GM12878 (cell line): ENCODE data around the gene RAD51. TPM values are rescaled to one million over a fixed set of nuclear protein-coding genes. Genes with fewer than 3 reads are reported as not detected.

ENCODE experiments used
- ATAC-seq: fragments of 200-7000 bp; cut with Tn5 transposase; 3 replicates; pipeline ENCODE4 v1.9.1; 2020; ENCODE audit warnings: mild to moderate bottlenecking, moderate library complexity
- BruUV-seq: library from RNA; stranded (reverse); fragments of 400-500 nt; replicated peaks from 2 replicates; lab custom pipeline; 2021; lab: Mats Ljungman, UMichigan
- CTCF ChIA-PET: fragments of 300-600 bp; sonication (Branson Sonifier 250); formaldehyde crosslinking; extraction: SDS; loops from one replicate; lab custom pipeline; 2021; ENCODE audit warnings: inconsistent platforms; lab: Yijun Ruan, JAX
- POLR2A ChIA-PET: fragments of 350-600 bp; formaldehyde crosslinking; extraction: SDS; loops from one replicate; lab custom pipeline; 2021; ENCODE audit warnings: inconsistent platforms; lab: Charles Lee
- RAD21 ChIA-PET: fragments of 300-600 bp; sonication (Branson Sonifier 250); formaldehyde crosslinking; loops from one replicate; lab custom pipeline; 2023; ENCODE audit warnings: antibody characterized with exemption; ENCODE audit not compliant: unreplicated experiment; lab: Charles Lee
- SMC1A ChIA-PET: fragments of 300-600 bp; sonication (Branson Sonifier 250); formaldehyde crosslinking; loops from one replicate; lab custom pipeline; 2023; ENCODE audit not compliant: unreplicated experiment, uncharacterized antibody; lab: Charles Lee
- DNase-seq: peaks from one replicate; pipeline ENCODE4 v3.0.0-alpha.2; 2011; ENCODE audit warnings: low read depth, low spot score
- FAIRE-seq: peaks from 3 replicates; lab custom pipeline; 2011; peaks lifted over from hg19 to GRCh38; lab: Jason Lieb, UNC
- H2AFZ ChIP-seq: 2 replicates; pipeline ENCODE4 v1.6.0; 2011; ENCODE audit warnings: low read depth, low read length, control low read depth; ENCODE audit not compliant: control insufficient read depth
- H3K27ac ChIP-seq: 2 replicates; pipeline ENCODE4 v1.5.1; 2011; ENCODE audit warnings: control low read depth; ENCODE audit not compliant: control insufficient read depth, insufficient read depth
- H3K27me3 ChIP-seq, 2 experiments: replicated peaks in 1 of 2; 2 replicates each; pipeline versions ENCODE4 v1.6.0 to v1.6.1; 2011; ENCODE audit warnings: low read length in 1 of 2; ENCODE audit not compliant: control insufficient read depth in 2 of 2, insufficient read depth in 2 of 2
- H3K36me3 ChIP-seq, 2 experiments: 2 replicates each; pipeline ENCODE4 v1.5.1; 2011; ENCODE audit warnings: low read length in 1 of 2; ENCODE audit not compliant: control insufficient read depth in 2 of 2, insufficient read depth in 2 of 2
- H3K4me1 ChIP-seq: 2 replicates; pipeline ENCODE4 v1.6.1; 2011; ENCODE audit warnings: mild to moderate bottlenecking, low read length, moderate library complexity, mixed read lengths; ENCODE audit not compliant: control insufficient read depth, insufficient read depth
- H3K4me2 ChIP-seq: 2 replicates; pipeline ENCODE4 v1.6.0; 2011; ENCODE audit warnings: control low read depth; ENCODE audit not compliant: control insufficient read depth, insufficient read depth
- H3K4me3 ChIP-seq: fragments of 200-600 bp; sonication (generic); 2 replicates; pipeline ENCODE4 v1.5.1; 2016
- H3K79me2 ChIP-seq: 2 replicates; pipeline ENCODE4 v1.6.0; 2011; ENCODE audit warnings: low read length; ENCODE audit not compliant: control insufficient read depth, insufficient read depth
- H3K9ac ChIP-seq: 2 replicates; pipeline ENCODE4 v1.8.0; 2011; ENCODE audit warnings: low read length, control low read depth, mixed read lengths; ENCODE audit not compliant: control insufficient read depth, insufficient read depth
- H3K9me3 ChIP-seq: replicated peaks from 3 replicates; pipeline ENCODE4 v1.5.1; 2011; ENCODE audit warnings: mild to moderate bottlenecking, low read length; ENCODE audit not compliant: control insufficient read depth, insufficient read depth
- H4K20me1 ChIP-seq: 2 replicates; pipeline ENCODE4 v1.6.0; 2011; ENCODE audit not compliant: control insufficient read depth, insufficient read depth
- BCL11A ChIP-seq: IDR thresholded peaks from 2 replicates; pipeline ENCODE4 v1.6.1; 2011; ENCODE audit warnings: low read depth, low read length
- CBX5 ChIP-seq: sonication (generic); IDR thresholded peaks from 2 replicates; pipeline ENCODE4 v1.6.1; 2016; ENCODE audit warnings: low read depth, moderate library complexity, mild to moderate bottlenecking, inconsistent platforms
- IKZF1 ChIP-seq: fragments of 450-650 bp; conservative IDR thresholded peaks from 2 replicates; pipeline ENCODE4 v1.6.1; 2017; ENCODE audit warnings: antibody characterized with exemption, mild to moderate bottlenecking
- MEF2B ChIP-seq: fragments of 450-650 bp; IDR thresholded peaks from 2 replicates; pipeline ENCODE4 v1.6.1; 2018; ENCODE audit warnings: mild to moderate bottlenecking, moderate library complexity; ENCODE audit not compliant: partially characterized antibody, poor library complexity, severe bottlenecking
- NR2C2 ChIP-seq: IDR thresholded peaks from 2 replicates; pipeline ENCODE4 v1.6.1; 2011; ENCODE audit warnings: borderline replicate concordance, low read depth; ENCODE audit not compliant: control insufficient read depth, insufficient read length
- SREBF2 ChIP-seq: IDR thresholded peaks from 2 replicates; pipeline ENCODE4 v1.6.1; 2012; ENCODE audit warnings: mild to moderate bottlenecking, low read length
- STAT1 ChIP-seq: fragments of 450-650 bp; conservative IDR thresholded peaks from 2 replicates; pipeline ENCODE4 v1.6.1; 2014; ENCODE audit warnings: antibody characterized with exemption, mild to moderate bottlenecking
- ZZZ3 ChIP-seq: IDR thresholded peaks from 2 replicates; pipeline ENCODE4 v1.6.1; 2011; ENCODE audit warnings: low read depth; ENCODE audit not compliant: control insufficient read depth, insufficient read length
- WGBS: methylation state at CpG from one replicate; pipeline ENCODE4 v1.1.6; 2016; ENCODE audit warnings: low lambda C conversion rate; ENCODE audit not compliant: insufficient replicate concordance, insufficient coverage; ENCODE audit errors: missing lambda C conversion rate; 5-methylcytosine and 5-hydroxymethylcytosine counted together
- in situ Hi-C: fragments of 300-500 bp; cut with MboI; formaldehyde crosslinking; loops from 9 replicates; pipeline ENCODE4 v1.14.3; 2018; ENCODE audit warnings: mixed read lengths
- intact Hi-C: fragments of 100-400 bp; cut with micrococcal nuclease; formaldehyde crosslinking; loops from one replicate; pipeline ENCODE4 v1.14.2; 2022; ENCODE audit not compliant: unreplicated experiment
- polyA plus RNA-seq, 11 experiments: library from polyadenylated mRNA; depleted of rRNA in 4 of 11; unstranded in 6 of 11; stranded (reverse) in 5 of 11; fragments of >200 nt; fragmentation: Nextera tagmentation in 4 of 11; fragmentation: Illumina TruSeq in 1 of 11; extraction: Ambion mirVana in 4 of 11; extraction: Trizol in 1 of 11; gene quantifications; 1 replicate in 1 of 11; 2 replicates in 10 of 11; pipeline versions ENCODE4 v1.2.1 to v1.2.3, GENCODE V29; 2011 to 2016; ENCODE audit warnings: inconsistent platforms in 2 of 11, missing spikeins in 2 of 11, low read depth in 1 of 11
- total RNA-seq, 4 experiments: library from RNA; depleted of rRNA in 3 of 4; stranded (reverse); fragments of >200 nt in 3 of 4; fragmentation: Illumina TruSeq in 1 of 4; extraction: Trizol in 1 of 4; gene quantifications; 2 replicates each; pipeline versions ENCODE4 v1.2.1 to v1.2.3, GENCODE V29; 2013 to 2021
- TF ChIP-seq, protein P1 (sequence below): fragments of 450-650 bp; IDR thresholded peaks from 2 replicates; pipeline ENCODE4 v1.6.1; 2016; ENCODE audit warnings: mild to moderate bottlenecking
- TF ChIP-seq, protein P2 (sequence below): IDR thresholded peaks from 2 replicates; pipeline ENCODE4 v1.6.1; 2012; ENCODE audit warnings: low read depth, low read length, improper control_type of control experiment

Gene RAD51
- total and polyA plus RNA-seq, 10 of the 15 experiments (the other 5 are each of a cell fraction or from before 2014, with no cell fraction given): 13.1 to 55.0 (median 30.6) TPM

DNA sequence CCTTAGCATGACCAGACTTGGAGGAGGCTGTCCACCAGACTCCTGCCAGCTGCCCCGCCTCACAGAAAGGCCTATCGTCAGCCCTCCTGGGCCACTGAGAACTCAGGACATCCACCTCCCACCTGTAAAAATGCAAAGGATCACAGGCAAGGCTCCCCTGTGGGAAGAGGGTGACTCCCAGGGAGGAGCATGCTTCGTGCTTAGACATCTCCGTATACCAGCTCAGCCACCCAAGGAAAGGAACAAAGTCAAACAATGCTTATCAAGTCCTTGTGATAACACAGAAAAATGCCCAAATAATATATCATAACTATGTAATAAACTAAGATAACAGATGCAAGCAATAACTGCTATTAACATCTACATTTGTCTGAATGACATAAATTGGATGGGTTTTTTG lies 55.9 kb downstream of the RAD51 start:
- in situ Hi-C loops: loop anchor here (5.0 kb wide), 1 partner anchor 54 kb away; the partner anchor contains the start of gene RAD51

GRCh38 chr15:40751745-40752144 lies 56.8 kb downstream of the RAD51 start:
- no peaks in the 10 kb centered on the region for H4K20me1 ChIP-seq
- H2AFZ ChIP-seq: no peak overlapping the region
- no peak for ATAC-seq
- no peaks in the 10 kb centered on the region for H3K27me3 ChIP-seq
- intact Hi-C loops: loop anchor here (5.0 kb wide), 1 partner anchor 141 kb away; the partner anchor contains the start of gene VPS18
- no peak for DNase-seq
- no peaks in the 10 kb centered on the region for H3K9me3 ChIP-seq
- H3K27ac ChIP-seq: no peak overlapping the region
- in situ Hi-C loops: loop anchor here (5.0 kb wide), 1 partner anchor 54 kb away; the partner anchor contains the start of gene RAD51
- peaks cover 21% of the 10 kb centered on the region for H3K79me2 ChIP-seq
- ChIA-PET CTCF (interaction anchor here (1.0 to 3.5 kb wide), 3 partner anchors 11 to 31 kb away, joined by 3 to 20 read pairs (median 3); partner anchors contain the start of gene C15orf62), RAD21 (no interaction called here), POLR2A (interaction anchor here (0.9 to 1.4 kb wide), 2 partner anchors 12 to 23 kb away, joined by 3 to 5 read pairs; partner anchors contain the start of gene GCHFR), SMC1A (interaction anchor here (1.1 to 1.9 kb wide), 5 partner anchors 11 to 182 kb away, joined by 3 to 5 read pairs (median 3); partner anchors contain the start of genes DNAJC17, RPUSD2 and ZFYVE19)
- H3K4me2 ChIP-seq: no peak overlapping the region
- FAIRE-seq: no peak
- peaks cover 3% of the 10 kb centered on the region for H3K4me1 ChIP-seq
- BruUV-seq: no TSS peak
- H3K9ac ChIP-seq: no peak overlapping the region
- 96% methylated on average over 12 of the region's 12 CpGs for WGBS
- no peak overlapping the region for H3K4me3 ChIP-seq
- TF ChIP-seq ZZZ3: no peak
- TF ChIP-seq IKZF1: no peak
- TF ChIP-seq SREBF2: no peak
- no peak for TF ChIP-seq NR2C2
- TF ChIP-seq, protein P1, sequence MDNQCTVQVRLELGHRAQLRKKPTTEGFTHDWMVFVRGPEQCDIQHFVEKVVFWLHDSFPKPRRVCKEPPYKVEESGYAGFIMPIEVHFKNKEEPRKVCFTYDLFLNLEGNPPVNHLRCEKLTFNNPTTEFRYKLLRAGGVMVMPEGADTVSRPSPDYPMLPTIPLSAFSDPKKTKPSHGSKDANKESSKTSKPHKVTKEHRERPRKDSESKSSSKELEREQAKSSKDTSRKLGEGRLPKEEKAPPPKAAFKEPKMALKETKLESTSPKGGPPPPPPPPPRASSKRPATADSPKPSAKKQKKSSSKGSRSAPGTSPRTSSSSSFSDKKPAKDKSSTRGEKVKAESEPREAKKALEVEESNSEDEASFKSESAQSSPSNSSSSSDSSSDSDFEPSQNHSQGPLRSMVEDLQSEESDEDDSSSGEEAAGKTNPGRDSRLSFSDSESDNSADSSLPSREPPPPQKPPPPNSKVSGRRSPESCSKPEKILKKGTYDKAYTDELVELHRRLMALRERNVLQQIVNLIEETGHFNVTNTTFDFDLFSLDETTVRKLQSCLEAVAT: no peak
- peaks cover 8 to 12% of the 10 kb centered on the region in 2 experiments for H3K36me3 ChIP-seq

More for the DNA sequence above, 55.9 kb downstream of the RAD51 start:
- H3K4me3 ChIP-seq: no peak overlapping the region
- FAIRE-seq (no peak), DNase-seq (no peak), ATAC-seq (no peak)
- no peaks in the 10 kb centered on the region for H3K9me3 ChIP-seq
- 100% methylated on average over 4 of the region's 4 CpGs for WGBS
- RAD21 ChIA-PET: interaction anchor here (1.3 kb wide), 1 partner anchor 31 kb away, joined by 4 read pairs; no protein-coding TSS in a partner anchor
- H3K4me1 ChIP-seq: peaks cover 3% of the 10 kb centered on the region
- no peaks in the 10 kb centered on the region for H3K27me3 ChIP-seq
- H3K36me3 ChIP-seq: peaks cover 9 to 12% of the 10 kb centered on the region in 2 experiments
- H2AFZ ChIP-seq: no peak overlapping the region
- no peak overlapping the region for H3K9ac ChIP-seq
- intact Hi-C loops: loop anchor here (5.0 kb wide), 1 partner anchor 141 kb away; the partner anchor contains the start of gene VPS18
- POLR2A ChIA-PET: interaction anchor here (0.6 kb wide), 1 partner anchor 24 kb away, joined by 4 read pairs; no protein-coding TSS in a partner anchor
- no peaks in the 10 kb centered on the region for H4K20me1 ChIP-seq
- H3K27ac ChIP-seq: no peak overlapping the region
- no peak overlapping the region for H3K4me2 ChIP-seq
- CTCF ChIA-PET: interaction anchor here (1.0 to 3.5 kb wide), 5 partner anchors 27 to 141 kb away, joined by 3 to 20 read pairs (median 4); no protein-coding TSS in a partner anchor
- SMC1A ChIA-PET: interaction anchor here (1.1 to 1.9 kb wide), 5 partner anchors 12 to 182 kb away, joined by 3 to 5 read pairs (median 3); partner anchors contain the start of genes C15orf62 and RPUSD2
- peaks cover 21% of the 10 kb centered on the region for H3K79me2 ChIP-seq
- TF ChIP-seq CBX5: no peak
- TF ChIP-seq, protein P2, sequence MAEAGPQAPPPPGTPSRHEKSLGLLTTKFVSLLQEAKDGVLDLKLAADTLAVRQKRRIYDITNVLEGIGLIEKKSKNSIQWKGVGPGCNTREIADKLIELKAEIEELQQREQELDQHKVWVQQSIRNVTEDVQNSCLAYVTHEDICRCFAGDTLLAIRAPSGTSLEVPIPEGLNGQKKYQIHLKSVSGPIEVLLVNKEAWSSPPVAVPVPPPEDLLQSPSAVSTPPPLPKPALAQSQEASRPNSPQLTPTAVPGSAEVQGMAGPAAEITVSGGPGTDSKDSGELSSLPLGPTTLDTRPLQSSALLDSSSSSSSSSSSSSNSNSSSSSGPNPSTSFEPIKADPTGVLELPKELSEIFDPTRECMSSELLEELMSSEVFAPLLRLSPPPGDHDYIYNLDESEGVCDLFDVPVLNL: no peak
- no peak for TF ChIP-seq BCL11A
- TF ChIP-seq STAT1: no peak
- TF ChIP-seq MEF2B: no peak
- no TSS peak for BruUV-seq
